Vein endothelial cell (primary cell): Measurements from ENCODE around the gene CGAS. TPM values are rescaled to one million over a fixed set of nuclear protein-coding genes. Genes with fewer than 3 reads are reported as not detected.

ENCODE experiments used
- small RNA-seq: library from RNA; depleted of rRNA; stranded (forward); fragments of <200 nt; gene quantifications from one replicate; pipeline ENCODE3, GENCODE V24; 2012
- total RNA-seq: library from RNA; depleted of rRNA; stranded (reverse); fragments of >200 nt; gene quantifications from 2 replicates; pipeline ENCODE4 v1.2.3, GENCODE V29; 2012

Gene CGAS
- 3.3 and 6.3 TPM in 2 replicates for total RNA-seq

DNA sequence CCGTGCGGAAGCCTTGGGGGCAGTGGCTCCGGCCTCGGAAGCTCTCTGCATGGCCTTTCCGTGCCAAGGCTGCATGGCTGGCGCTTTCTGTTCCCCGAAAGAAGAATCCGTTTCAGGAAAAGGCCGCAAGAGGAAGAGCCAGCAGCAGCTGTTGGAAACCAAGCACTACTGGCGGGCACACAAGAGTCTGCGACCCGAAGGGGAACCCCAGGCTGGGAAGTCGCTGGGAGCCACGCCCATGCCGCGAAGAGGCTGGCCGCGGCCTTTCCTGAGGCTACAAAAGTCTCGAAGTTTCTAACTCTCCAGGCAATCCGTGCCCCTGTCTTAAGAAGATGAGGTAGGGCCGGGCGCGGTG, at the start of gene CGAS:
Gene CGAS, minus strand, starts transcription at position 191 of the 355 bp plus-strand sequence. Its CDS starts 116 bp downstream, at position 75.

DNA sequence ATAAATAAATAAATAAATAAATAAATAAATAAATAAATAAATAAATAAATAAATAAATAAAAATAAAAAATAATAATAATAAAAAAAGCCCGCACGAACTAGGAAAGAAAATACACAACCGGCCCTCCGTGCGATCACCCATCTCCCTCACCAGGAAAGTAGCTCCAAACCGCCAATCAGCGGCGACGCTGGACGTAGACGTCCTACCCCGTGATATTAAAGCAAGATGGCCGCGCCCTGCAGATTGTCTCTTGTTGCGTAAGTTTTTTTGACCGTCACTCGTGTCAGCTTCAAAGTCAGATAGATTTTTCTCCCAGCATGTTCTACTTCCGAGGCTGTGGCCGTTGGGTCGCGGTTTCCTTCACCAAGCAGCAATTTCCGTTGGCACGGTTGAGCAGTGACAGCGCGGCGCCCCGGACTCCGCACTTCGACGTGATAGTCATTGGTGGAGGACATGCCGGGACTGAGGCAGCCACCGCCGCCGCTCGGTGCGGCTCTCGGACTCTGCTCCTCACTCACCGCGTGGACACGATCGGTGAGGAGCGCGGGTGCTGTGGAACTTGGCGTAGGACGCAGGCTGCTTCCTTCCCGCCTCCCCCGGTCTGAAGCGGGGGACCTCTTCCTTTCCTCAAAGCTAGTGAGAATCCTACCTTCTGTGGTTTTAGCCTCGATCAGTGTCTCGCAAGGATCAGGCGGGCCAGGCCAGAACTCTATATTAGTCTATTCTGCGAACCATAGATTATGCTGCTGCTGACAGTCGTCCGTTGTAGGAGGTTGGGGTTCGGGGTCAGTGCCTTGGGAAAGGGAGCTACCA, 9.6 kb upstream of the CGAS start, which contains the start of gene MTO1:
Gene MTO1, plus strand, starts transcription at position 201 of the 814 bp plus-strand sequence. Its CDS starts 118 bp downstream, at position 319.

GRCh38 chr6:73394577-73395354, 57.3 kb downstream of the CGAS start, which contains the start of gene DDX43:
Gene DDX43 (plus strand): TSS chr6:73394828. CDS start chr6:73394906, 78 bp downstream.

Small RNA genes within 50 kb of the gene (small RNA-seq; reads per million reads assigned to genes)
- not detected for gene RN7SL827P
- not detected for gene RNU6-975P

Other genes with a start within 250 kb of the CGAS start
- not detected in 2 replicates for gene KHDC1L, start 226.8 kb downstream of the CGAS start, total RNA-seq
- gene KHDC1, start 189.1 kb downstream of the CGAS start, total RNA-seq, result 0.33 and 0.86 TPM in 2 replicates
- gene DPPA5, start 98.0 kb downstream of the CGAS start, total RNA-seq, result not detected in 2 replicates
- gene KHDC3L, start 89.6 kb downstream of the CGAS start, total RNA-seq, result not detected in 2 replicates
- not detected in 2 replicates for gene OOEP, start 82.4 kb downstream of the CGAS start, total RNA-seq
- 2.0 and 2.9 TPM in 2 replicates for gene DDX43, start 57.5 kb downstream of the CGAS start, total RNA-seq
- gene MTO1, start 9.4 kb upstream of the CGAS start, total RNA-seq, result 26.5 and 35.2 TPM in 2 replicates
- 18,054 and 18,332 TPM in 2 replicates for gene EEF1A1, start 68.7 kb upstream of the CGAS start, total RNA-seq
- gene SLC17A5, start 201.7 kb upstream of the CGAS start, total RNA-seq, result 26.5 and 28.8 TPM in 2 replicates
- 36.3 and 77.2 TPM in 2 replicates for gene CD109, start 243.9 kb upstream of the CGAS start, total RNA-seq